Measurements from ENCODE around the gene TLR1.

The TLR1 gene

DNA sequence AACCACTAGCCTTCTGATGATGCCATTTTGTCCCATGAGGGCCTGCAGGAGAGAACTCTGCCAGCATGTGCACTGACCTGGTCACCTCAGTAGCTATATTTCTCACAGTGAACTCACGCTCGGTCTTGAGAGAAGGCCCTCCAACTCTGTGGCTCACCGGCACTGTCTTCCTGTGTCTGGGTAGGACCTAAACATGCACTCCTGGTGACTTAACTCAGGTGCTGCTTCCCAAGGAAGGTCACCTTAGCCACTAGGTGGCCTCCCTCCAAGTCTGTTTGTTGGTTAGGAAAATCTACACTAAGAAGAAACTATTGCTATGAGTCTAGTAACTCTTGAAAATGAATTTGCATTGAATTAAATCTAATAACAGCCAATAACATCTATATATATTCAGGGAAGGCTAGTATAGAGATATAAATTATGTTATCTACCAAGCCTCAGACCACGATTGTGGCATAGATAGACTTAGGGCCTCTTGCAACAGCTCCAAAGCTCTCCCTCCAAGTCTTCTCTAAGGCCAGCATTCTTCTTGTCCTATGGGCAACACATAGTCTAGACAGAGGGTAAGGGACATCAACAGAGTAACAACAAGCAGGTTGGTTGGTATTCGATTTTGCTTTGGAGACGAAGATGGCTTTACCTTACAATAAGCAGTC lies 46.5 kb downstream of the TLR1 start:
- no peak for TF ChIP-seq MYC (IDR thresholded peaks at IDR 0.05; ENCODE audit: low read depth, low read length)
- TF ChIP-seq, protein P1, sequence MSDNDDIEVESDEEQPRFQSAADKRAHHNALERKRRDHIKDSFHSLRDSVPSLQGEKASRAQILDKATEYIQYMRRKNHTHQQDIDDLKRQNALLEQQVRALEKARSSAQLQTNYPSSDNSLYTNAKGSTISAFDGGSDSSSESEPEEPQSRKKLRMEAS (IDR thresholded peaks at IDR 0.05; ENCODE audit: low read depth, low read length), result no peak
- TF ChIP-seq, protein P2, sequence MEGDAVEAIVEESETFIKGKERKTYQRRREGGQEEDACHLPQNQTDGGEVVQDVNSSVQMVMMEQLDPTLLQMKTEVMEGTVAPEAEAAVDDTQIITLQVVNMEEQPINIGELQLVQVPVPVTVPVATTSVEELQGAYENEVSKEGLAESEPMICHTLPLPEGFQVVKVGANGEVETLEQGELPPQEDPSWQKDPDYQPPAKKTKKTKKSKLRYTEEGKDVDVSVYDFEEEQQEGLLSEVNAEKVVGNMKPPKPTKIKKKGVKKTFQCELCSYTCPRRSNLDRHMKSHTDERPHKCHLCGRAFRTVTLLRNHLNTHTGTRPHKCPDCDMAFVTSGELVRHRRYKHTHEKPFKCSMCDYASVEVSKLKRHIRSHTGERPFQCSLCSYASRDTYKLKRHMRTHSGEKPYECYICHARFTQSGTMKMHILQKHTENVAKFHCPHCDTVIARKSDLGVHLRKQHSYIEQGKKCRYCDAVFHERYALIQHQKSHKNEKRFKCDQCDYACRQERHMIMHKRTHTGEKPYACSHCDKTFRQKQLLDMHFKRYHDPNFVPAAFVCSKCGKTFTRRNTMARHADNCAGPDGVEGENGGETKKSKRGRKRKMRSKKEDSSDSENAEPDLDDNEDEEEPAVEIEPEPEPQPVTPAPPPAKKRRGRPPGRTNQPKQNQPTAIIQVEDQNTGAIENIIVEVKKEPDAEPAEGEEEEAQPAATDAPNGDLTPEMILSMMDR (IDR thresholded peaks at IDR 0.05; ENCODE audit: low read depth, low read length), result peak; percentile 47
- DNase-seq (ENCODE audit: low read depth), result peak; percentile 25
- no peak overlapping the region for H3K4me3 ChIP-seq (ENCODE audit: low read depth, low read length)

DNA sequence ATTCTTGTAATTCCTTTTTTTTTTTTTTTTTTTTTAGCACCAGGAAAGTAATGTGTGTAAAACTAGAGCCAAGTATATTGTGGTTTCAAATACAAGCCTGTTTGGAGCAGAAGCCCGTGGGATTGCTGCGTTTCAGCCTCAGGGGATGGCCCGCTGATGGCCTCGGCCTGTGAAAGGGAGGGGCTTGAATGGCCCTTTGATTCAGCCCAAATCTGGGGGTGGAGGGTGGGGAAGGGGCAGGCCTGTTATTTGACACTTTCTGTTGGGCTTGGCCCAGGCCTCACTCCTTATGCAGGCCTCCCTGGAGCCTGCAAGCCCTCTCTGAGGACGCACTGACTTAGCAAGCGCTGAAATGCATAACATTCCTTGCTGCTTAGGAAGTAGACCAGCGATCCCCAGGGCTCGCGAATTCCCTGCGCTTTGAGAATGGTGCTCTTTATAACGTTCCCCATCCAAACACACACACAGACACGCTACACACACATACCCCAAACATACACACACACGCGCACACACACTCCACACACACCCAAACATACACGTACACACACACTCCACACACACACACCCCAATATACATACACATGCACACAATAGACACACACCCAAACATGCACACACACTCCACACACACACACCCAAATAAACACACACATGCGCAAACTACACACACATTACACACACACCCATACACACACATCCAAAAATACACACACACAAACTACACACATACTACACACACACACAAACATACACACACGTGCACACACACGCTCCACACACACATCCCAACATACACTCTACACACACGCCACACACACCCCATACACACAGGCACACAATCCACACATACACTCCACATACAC lies 51.4 kb downstream of the TLR1 start:
- DNase-seq (ENCODE audit: low read depth), result peak; percentile 62
- TF ChIP-seq, protein P2 (IDR thresholded peaks at IDR 0.05; ENCODE audit: low read depth, low read length), result no peak
- TF ChIP-seq POLR2A (IDR thresholded peaks at IDR 0.05; ENCODE audit: extremely low read depth, insufficient read length) (no peak), MYC (IDR thresholded peaks at IDR 0.05; ENCODE audit: low read depth, low read length) (peak; percentile 41; the same call in 1 of the 2 replicates)
- no peak overlapping the region for H3K4me3 ChIP-seq (ENCODE audit: low read depth, low read length)

DNA sequence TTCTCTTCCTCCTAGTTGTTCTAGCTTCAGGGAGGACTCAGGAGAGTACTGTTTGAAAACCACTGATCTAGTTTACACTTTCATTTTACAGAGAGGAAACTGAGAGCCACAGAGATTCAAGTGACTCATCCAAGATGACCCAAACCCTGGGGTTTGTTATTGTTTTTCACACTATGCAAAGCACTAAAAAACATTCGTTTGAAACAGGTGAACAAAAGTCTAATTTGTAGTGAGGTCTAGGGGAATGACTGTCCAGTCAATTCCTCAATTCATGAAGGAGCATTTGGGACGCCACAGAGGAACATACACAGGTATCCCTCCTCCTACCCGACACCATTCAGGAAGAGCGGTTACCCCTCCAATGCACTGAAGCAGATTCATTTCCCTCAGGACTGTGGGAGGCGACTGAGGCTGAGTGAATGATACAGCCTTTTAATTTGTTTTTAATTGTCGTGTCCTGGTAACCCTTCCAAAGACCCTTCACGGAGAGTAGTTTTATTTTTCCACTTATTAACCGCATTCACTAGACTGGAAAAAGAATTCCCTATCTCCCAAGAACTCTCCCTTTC lies 52.1 kb downstream of the TLR1 start:
- DNase-seq (ENCODE audit: low read depth), result peak; percentile 68
- TF ChIP-seq MYC (IDR thresholded peaks at IDR 0.05; ENCODE audit: low read depth, low read length) (no peak), POLR2A (IDR thresholded peaks at IDR 0.05; ENCODE audit: extremely low read depth, insufficient read length) (no peak)
- TF ChIP-seq, protein P1 (IDR thresholded peaks at IDR 0.05; ENCODE audit: low read depth, low read length), result no peak
- TF ChIP-seq, protein P2 (IDR thresholded peaks at IDR 0.05; ENCODE audit: low read depth, low read length), result no peak
- no peak overlapping the region for H3K4me3 ChIP-seq (ENCODE audit: low read depth, low read length)

DNA sequence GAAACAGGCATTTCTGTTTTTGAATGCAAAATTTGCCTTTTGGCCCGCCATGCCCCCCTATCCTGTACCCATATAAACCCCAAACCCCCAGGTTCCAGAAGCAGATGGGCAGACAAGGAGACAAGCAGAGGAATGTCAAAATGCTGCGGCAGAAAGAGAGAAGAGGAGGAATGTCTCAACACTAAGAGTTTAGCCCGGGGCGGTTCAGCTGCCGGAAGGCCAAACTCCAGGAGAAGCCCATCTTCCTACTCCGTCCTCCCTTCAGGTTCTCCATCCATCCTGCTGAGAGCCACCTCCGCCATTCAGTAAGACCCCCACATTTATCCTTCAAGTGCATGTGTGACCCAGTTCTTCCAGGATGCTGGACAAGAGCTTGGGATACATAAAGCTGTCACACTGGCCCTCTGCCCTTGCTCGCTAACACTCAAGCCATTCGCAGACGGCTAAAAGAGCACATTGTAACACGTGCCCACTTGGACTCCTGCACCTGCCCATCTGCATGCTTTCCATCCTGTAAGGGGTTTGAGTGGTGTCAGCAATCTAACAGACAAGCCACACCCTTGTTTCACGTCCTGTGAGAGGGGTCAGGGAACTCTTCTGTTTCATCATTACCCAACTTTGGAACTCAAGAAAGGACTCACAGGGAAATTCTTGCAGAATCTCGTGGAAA lies 53.1 kb downstream of the TLR1 start:
- DNase-seq (ENCODE audit: low read depth), result no peak
- no peak overlapping the region for H3K4me3 ChIP-seq (ENCODE audit: low read depth, low read length)
- TF ChIP-seq, protein P1 (IDR thresholded peaks at IDR 0.05; ENCODE audit: low read depth, low read length), result no peak
- no peak for TF ChIP-seq MYC (IDR thresholded peaks at IDR 0.05; ENCODE audit: low read depth, low read length)
- TF ChIP-seq, protein P2 (IDR thresholded peaks at IDR 0.05; ENCODE audit: low read depth, low read length), result no peak
- no peak for TF ChIP-seq POLR2A (IDR thresholded peaks at IDR 0.05; ENCODE audit: extremely low read depth, insufficient read length)

- DNase-seq (ENCODE audit: low read depth), result no peak
Observed at GRCh38 chr4:38749336-38749735, 55.3 kb downstream of the TLR1 start.

More at GRCh38 chr4:38749336-38749735, 55.3 kb downstream of the TLR1 start:
- no peak overlapping the region for H3K4me3 ChIP-seq (ENCODE audit: low read depth, low read length)
- TF ChIP-seq, protein P2 (IDR thresholded peaks at IDR 0.05; ENCODE audit: low read depth, low read length), result no peak
- TF ChIP-seq, protein P1 (IDR thresholded peaks at IDR 0.05; ENCODE audit: low read depth, low read length), result no peak
- TF ChIP-seq POLR2A (IDR thresholded peaks at IDR 0.05; ENCODE audit: extremely low read depth, insufficient read length), result no peak
- no peak for TF ChIP-seq MYC (IDR thresholded peaks at IDR 0.05; ENCODE audit: low read depth, low read length)

All from NB4 (cell line).